Measurements from ENCODE around the gene SH3RF3. TPM values are rescaled to one million over a fixed set of nuclear protein-coding genes. Genes with fewer than 3 reads are reported as not detected.

SH3RF3 gene
- total RNA-seq, 1 experiment from 2014 or later, result 1.0 TPM

- TF ChIP-seq ERG (CRISPR knock-in tag; IDR thresholded peaks at IDR 0.05) (no peak), HMGXB4 (CRISPR knock-in tag; IDR thresholded peaks at IDR 0.05) (no peak), SOX15 (CRISPR knock-in tag; IDR thresholded peaks at IDR 0.05) (no peak), FOXK1 (CRISPR knock-in tag; IDR thresholded peaks at IDR 0.05) (no peak)
Measured at GRCh38 chr2:109438773-109439389, 309.9 kb downstream of the SH3RF3 start (continued).

- CTCF ChIA-PET, result interaction anchor here (0.7 kb wide), 1 partner anchor 253 kb away, joined by 3 read pairs; no protein-coding TSS in a partner anchor
- DNase-seq (ENCODE audit: low spot score) (no peak), ATAC-seq (no peak)
- Mint-ChIP-seq H3K36me3 (peaks cover 28% of the 10 kb centered on the region), H3K27ac (no peak overlapping the region), H3K27me3 (ENCODE audit: low read depth) (no peaks in the 10 kb centered on the region), H3K4me1 (no peaks in the 10 kb centered on the region), H3K9me3 (peaks cover 34% of the 10 kb centered on the region), H3K4me3 (no peak overlapping the region)
- no peak for TF ChIP-seq GABPB1 (CRISPR knock-in tag; IDR thresholded peaks at IDR 0.05)
- TF ChIP-seq FOXP4 (CRISPR knock-in tag; IDR thresholded peaks at IDR 0.05), result no peak
- no peak for TF ChIP-seq ZNF219 (CRISPR knock-in tag; IDR thresholded peaks at IDR 0.05; ENCODE audit: borderline replicate concordance)
- TF ChIP-seq ZMAT4 (CRISPR knock-in tag; IDR thresholded peaks at IDR 0.05), result no peak
- no peak for TF ChIP-seq TEAD1 (CRISPR knock-in tag; IDR thresholded peaks at IDR 0.05)
- POLR2A ChIA-PET, result no interaction called here
Measured at GRCh38 chr2:109439390-109439786, 310.4 kb downstream of the SH3RF3 start.

- no peaks in the 10 kb centered on the region for H3K4me1 Mint-ChIP-seq
- ChIA-PET CTCF (interaction anchor here (0.7 kb wide), 1 partner anchor 253 kb away, joined by 3 read pairs; no protein-coding TSS in a partner anchor), POLR2A (no interaction called here)
- no peak overlapping the region for H3K27ac Mint-ChIP-seq
- no peak overlapping the region for H3K4me3 Mint-ChIP-seq
- no peak for ATAC-seq
- DNase-seq (ENCODE audit: low spot score), result no peak
- peaks cover 40% of the 10 kb centered on the region for H3K9me3 Mint-ChIP-seq
- peaks cover 34% of the 10 kb centered on the region for H3K36me3 Mint-ChIP-seq
- no peaks in the 10 kb centered on the region for H3K27me3 Mint-ChIP-seq (ENCODE audit: low read depth)
- no peak for TF ChIP-seq ATF3 (CRISPR knock-in tag; conservative IDR thresholded peaks at IDR 0.05)
- no peak for TF ChIP-seq ATF6 (CRISPR knock-in tag; IDR thresholded peaks at IDR 0.05)
- no peak for TF ChIP-seq TCF7 (CRISPR knock-in tag; IDR thresholded peaks at IDR 0.05; ENCODE audit: low read depth)
- no peak for TF ChIP-seq KAT7 (CRISPR knock-in tag; IDR thresholded peaks at IDR 0.05; ENCODE audit: borderline replicate concordance)
- TF ChIP-seq SMAD4 (CRISPR knock-in tag; IDR thresholded peaks at IDR 0.05), result no peak
- TF ChIP-seq PREB (CRISPR knock-in tag; IDR thresholded peaks at IDR 0.05; ENCODE audit: borderline replicate concordance), result no peak
- TF ChIP-seq ZNF263 (CRISPR knock-in tag; IDR thresholded peaks at IDR 0.05; ENCODE audit: low read depth), result no peak
- no peak for TF ChIP-seq SMAD3 (CRISPR knock-in tag; IDR thresholded peaks at IDR 0.05; ENCODE audit: borderline replicate concordance)
- no peak for TF ChIP-seq GTF2I (CRISPR knock-in tag; conservative IDR thresholded peaks at IDR 0.05)
- TF ChIP-seq TP53 (CRISPR knock-in tag; IDR thresholded peaks at IDR 0.05), result no peak
- no peak for TF ChIP-seq CREB1 (CRISPR knock-in tag; IDR thresholded peaks at IDR 0.05)
- no peak for TF ChIP-seq USF2 (CRISPR knock-in tag; IDR thresholded peaks at IDR 0.05)
- no peak for TF ChIP-seq CREM (CRISPR knock-in tag; IDR thresholded peaks at IDR 0.05)
- TF ChIP-seq ZBTB43 (CRISPR knock-in tag; IDR thresholded peaks at IDR 0.05), result no peak
Measured at GRCh38 chr2:109439986-109440385, 311.0 kb downstream of the SH3RF3 start.

Data from WTC11 (cell line).